ENCODE measurements around the gene CLEC2B.

The CLEC2B gene

DNA sequence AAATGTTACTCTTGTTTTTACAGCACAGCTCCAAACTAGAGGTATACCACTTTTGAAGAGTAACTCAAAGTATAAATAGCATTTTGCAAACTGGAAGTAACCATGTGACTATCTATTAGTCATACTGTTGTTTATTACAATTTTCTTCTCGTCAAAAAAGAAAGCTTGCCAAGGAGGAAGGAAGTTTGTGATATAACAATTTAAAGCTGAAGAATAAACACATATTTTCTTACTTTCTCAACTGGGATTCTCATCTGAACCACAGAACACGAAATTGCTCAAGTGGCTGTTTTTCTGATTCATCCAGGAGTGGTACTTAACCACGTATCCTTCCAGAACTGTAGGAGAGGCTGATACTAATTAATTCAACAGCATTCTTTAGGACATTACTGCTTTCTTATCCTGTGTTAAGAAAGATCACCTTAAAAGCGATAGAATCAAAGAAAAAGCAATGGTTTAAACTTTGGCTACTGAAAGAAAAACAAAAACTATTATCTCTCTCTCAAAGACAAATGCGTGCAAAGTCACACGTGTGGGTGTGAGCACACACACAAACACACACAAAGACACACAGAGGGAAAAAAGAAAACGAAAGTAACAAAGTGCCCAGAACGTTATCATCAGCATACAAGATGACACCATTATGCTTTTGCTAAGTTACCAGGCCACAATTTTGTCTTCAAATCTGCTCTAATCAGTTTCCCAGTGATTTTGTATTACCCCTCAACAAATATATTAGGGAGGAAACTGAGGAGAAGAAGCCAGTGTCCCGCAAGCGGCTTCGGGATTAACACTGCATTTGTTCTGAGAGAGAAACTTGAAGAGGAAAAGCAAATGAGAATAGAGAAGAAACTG lies at the start of gene CLEC2B:
CLEC2B (minus strand) TSS at position 48 of the 855 bp plus-strand sequence.
- in situ Hi-C loops (cut with MboI; ENCODE audit: low sequenced_read_pairs, unreplicated experiment) = no loop called here
- TF ChIP-seq, protein P1, sequence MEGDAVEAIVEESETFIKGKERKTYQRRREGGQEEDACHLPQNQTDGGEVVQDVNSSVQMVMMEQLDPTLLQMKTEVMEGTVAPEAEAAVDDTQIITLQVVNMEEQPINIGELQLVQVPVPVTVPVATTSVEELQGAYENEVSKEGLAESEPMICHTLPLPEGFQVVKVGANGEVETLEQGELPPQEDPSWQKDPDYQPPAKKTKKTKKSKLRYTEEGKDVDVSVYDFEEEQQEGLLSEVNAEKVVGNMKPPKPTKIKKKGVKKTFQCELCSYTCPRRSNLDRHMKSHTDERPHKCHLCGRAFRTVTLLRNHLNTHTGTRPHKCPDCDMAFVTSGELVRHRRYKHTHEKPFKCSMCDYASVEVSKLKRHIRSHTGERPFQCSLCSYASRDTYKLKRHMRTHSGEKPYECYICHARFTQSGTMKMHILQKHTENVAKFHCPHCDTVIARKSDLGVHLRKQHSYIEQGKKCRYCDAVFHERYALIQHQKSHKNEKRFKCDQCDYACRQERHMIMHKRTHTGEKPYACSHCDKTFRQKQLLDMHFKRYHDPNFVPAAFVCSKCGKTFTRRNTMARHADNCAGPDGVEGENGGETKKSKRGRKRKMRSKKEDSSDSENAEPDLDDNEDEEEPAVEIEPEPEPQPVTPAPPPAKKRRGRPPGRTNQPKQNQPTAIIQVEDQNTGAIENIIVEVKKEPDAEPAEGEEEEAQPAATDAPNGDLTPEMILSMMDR (IDR thresholded peaks at IDR 0.05; ENCODE audit: borderline replicate concordance, control extremely low read depth, extremely low read depth, insufficient read depth, missing control alignments) = no peak
- DNase-seq (ENCODE audit: low spot score) = no peak

DNA sequence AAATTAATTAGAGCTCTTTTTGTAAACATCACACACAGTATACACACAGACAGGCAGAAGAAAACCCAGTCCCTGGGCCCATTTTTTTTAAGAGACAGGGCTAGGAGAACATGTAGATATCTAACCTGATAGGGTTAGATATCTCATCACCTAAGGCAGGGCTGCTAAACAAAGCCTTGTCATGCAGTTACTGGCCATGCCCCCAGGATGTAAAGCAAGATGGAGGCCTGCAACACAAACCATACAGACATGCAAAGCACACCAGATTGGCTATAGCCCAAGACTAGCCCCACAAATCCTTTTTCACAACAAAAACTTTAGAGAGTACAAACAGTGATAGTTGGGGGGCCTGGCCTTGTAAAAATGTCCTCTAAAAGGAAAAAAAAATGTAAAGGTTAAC lies 42.6 kb upstream of the CLEC2B start:
- no peak for DNase-seq (ENCODE audit: low spot score)
- TF ChIP-seq, protein P1 (IDR thresholded peaks at IDR 0.05; ENCODE audit: borderline replicate concordance, control extremely low read depth, extremely low read depth, insufficient read depth, missing control alignments) = no peak
- in situ Hi-C loops (cut with MboI; ENCODE audit: low sequenced_read_pairs, unreplicated experiment) = no loop called here

DNA sequence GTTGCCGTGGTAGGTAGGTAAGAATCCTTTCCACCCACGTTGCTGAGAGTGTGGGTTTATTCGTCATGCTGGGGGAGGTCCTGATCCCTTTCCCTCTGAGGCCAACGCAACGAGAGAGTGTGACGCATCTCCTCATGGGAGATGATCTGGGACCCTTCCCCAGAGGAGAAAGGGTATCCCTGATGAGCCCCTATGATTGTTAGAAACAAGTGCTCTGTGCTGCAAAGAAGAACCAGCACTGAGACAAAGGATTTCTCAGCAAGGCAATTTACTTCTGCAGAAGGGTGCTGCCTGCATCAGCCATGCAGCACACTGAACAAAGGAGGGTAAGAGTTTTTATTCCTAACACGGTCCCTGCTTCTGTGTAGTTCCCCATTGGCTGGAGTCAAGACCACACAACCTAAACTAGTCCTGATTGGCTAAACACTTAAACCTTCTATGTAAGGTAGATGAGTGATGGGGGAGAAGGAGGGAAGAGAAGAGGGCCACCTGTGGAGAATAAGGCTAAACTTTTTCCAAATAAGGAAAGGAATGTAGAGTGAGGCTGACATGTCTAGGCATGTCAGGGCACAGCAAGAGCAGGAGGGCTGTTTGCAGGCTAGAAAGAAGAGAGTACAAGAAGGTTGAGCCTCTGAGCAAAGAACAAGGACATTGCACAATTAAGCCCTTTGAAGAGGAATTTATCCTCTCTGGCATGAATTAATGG lies 41.7 kb upstream of the CLEC2B start:
- TF ChIP-seq, protein P1 (IDR thresholded peaks at IDR 0.05; ENCODE audit: borderline replicate concordance, control extremely low read depth, extremely low read depth, insufficient read depth, missing control alignments) = no peak
- no peak for DNase-seq (ENCODE audit: low spot score)
- in situ Hi-C loops (cut with MboI; ENCODE audit: low sequenced_read_pairs, unreplicated experiment) = no loop called here

DNA sequence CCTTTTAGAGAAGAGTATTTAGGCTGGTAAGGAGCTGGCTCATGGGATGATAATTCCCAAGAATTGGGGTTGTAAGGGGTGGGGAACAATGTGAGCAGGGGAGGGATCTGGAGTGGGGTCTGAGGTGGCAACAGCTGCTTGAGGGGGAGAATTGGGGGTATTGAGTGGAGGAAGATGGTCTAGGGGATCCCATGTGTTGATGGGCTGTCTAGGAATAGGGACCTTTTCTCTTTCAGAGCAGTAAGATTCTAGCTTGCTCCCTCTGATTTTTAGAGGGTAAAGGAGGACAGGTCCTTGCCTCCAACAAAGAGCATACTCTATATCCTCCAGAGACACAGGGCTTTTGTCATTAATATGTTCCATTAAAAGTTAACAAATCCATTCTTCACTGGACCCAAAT lies 40.6 kb upstream of the CLEC2B start:
- no peak for DNase-seq (ENCODE audit: low spot score)
- TF ChIP-seq, protein P1 (IDR thresholded peaks at IDR 0.05; ENCODE audit: borderline replicate concordance, control extremely low read depth, extremely low read depth, insufficient read depth, missing control alignments) = no peak
- in situ Hi-C loops (cut with MboI; ENCODE audit: low sequenced_read_pairs, unreplicated experiment) = no loop called here

DNA sequence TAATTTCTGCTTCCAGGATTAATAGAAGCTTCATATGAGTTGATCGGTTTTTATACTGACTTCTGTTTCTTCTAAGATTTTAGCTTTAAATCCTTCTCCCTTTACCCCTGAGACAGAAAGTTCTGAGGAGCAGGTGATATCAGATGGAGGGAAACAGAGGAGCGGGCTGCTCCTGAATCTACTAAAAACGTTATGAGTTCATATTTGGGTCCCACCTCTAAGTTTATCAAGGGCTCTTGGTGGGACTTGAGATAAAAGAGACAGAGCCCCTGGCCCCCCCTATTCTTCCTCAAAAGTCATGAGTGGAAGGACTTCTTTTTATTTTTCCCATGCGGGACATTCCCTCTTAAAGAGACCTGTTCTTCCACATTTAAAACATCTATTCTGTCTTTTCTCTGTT lies 39.2 kb upstream of the CLEC2B start:
- no peak for DNase-seq (ENCODE audit: low spot score)
- TF ChIP-seq, protein P1 (IDR thresholded peaks at IDR 0.05; ENCODE audit: borderline replicate concordance, control extremely low read depth, extremely low read depth, insufficient read depth, missing control alignments) = no peak
- in situ Hi-C loops (cut with MboI; ENCODE audit: low sequenced_read_pairs, unreplicated experiment) = no loop called here

DNA sequence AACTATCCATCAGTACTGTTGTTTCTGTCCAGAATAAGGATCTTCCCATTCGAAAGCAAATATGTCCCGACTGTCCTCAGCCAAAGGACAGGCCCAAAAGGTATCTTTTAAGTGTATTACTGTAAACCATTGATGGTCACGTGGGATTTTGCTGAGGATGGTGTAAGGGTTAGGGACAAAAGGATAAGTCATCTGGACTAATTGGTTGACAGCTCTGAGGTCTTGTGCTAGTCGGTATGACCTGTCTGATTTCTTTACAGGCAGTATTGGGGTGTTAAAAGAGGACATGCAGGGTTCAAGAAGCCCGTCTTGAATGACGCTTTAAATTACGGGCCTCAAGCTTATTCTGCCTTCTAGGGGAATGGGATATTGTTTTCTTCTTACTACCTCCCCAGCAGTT lies 38.6 kb upstream of the CLEC2B start:
- in situ Hi-C loops (cut with MboI; ENCODE audit: low sequenced_read_pairs, unreplicated experiment) = no loop called here
- TF ChIP-seq, protein P1 (IDR thresholded peaks at IDR 0.05; ENCODE audit: borderline replicate concordance, control extremely low read depth, extremely low read depth, insufficient read depth, missing control alignments) = no peak
- no peak for DNase-seq (ENCODE audit: low spot score)

Data from GM13976 (cell line).